SK-N-SH treated with all-trans-retinoic acid at 6 μM for 48 hours (cell line): ENCODE data around the gene AEBP1.

ENCODE experiments used
- CSDC2 ChIP-seq: fragments of 250-450 bp; sonication (Bioruptor Pico); IDR thresholded peaks from 2 replicates; pipeline ENCODE4 v1.5.0; 2020; ENCODE audit warnings: mild to moderate bottlenecking, moderate library complexity
- OSR1 ChIP-seq: fragments of 250-450 bp; sonication (Bioruptor Pico); IDR thresholded peaks from 2 replicates; pipeline ENCODE4 v1.8.0; 2022; ENCODE audit warnings: moderate library complexity, mild to moderate bottlenecking, inconsistent platforms
- SNAI2 ChIP-seq: fragments of 250-450 bp; sonication (Bioruptor Pico); IDR thresholded peaks from 2 replicates; pipeline ENCODE4 v1.5.0; 2020; ENCODE audit warnings: mild to moderate bottlenecking, moderate library complexity
- TCF4 ChIP-seq: fragments of 250-450 bp; sonication (Bioruptor Pico); IDR thresholded peaks from 2 replicates; pipeline ENCODE4 v1.8.0; 2021; ENCODE audit warnings: mild to moderate bottlenecking, moderate library complexity, borderline replicate concordance
- ZC3H10 ChIP-seq: fragments of 250-450 bp; sonication (Bioruptor Pico); IDR thresholded peaks from 2 replicates; pipeline ENCODE4 v1.5.1; 2021; ENCODE audit warnings: mild to moderate bottlenecking, moderate library complexity
- ZFP3 ChIP-seq: fragments of 250-450 bp; sonication (Bioruptor Pico); IDR thresholded peaks from 2 replicates; pipeline ENCODE4 v1.5.0; 2020; ENCODE audit warnings: mild to moderate bottlenecking, moderate library complexity
- ZFP30 ChIP-seq: fragments of 450-650 bp; formaldehyde crosslinking; IDR thresholded peaks from 2 replicates; pipeline ENCODE4 v1.5.0; 2022; ENCODE audit warnings: mild to moderate bottlenecking, moderate library complexity
- TF ChIP-seq, protein P1 (sequence below): fragments of 250-450 bp; sonication (Bioruptor Pico); IDR thresholded peaks from 2 replicates; pipeline ENCODE4 v1.8.0; 2020; ENCODE audit warnings: mild to moderate bottlenecking, moderate library complexity, borderline replicate concordance
- TF ChIP-seq, protein P2 (sequence below): fragments of 250-450 bp; sonication (Bioruptor Pico); IDR thresholded peaks from 2 replicates; pipeline ENCODE4 v1.8.0; 2021; ENCODE audit warnings: low read depth, mild to moderate bottlenecking, moderate library complexity, borderline replicate concordance

DNA sequence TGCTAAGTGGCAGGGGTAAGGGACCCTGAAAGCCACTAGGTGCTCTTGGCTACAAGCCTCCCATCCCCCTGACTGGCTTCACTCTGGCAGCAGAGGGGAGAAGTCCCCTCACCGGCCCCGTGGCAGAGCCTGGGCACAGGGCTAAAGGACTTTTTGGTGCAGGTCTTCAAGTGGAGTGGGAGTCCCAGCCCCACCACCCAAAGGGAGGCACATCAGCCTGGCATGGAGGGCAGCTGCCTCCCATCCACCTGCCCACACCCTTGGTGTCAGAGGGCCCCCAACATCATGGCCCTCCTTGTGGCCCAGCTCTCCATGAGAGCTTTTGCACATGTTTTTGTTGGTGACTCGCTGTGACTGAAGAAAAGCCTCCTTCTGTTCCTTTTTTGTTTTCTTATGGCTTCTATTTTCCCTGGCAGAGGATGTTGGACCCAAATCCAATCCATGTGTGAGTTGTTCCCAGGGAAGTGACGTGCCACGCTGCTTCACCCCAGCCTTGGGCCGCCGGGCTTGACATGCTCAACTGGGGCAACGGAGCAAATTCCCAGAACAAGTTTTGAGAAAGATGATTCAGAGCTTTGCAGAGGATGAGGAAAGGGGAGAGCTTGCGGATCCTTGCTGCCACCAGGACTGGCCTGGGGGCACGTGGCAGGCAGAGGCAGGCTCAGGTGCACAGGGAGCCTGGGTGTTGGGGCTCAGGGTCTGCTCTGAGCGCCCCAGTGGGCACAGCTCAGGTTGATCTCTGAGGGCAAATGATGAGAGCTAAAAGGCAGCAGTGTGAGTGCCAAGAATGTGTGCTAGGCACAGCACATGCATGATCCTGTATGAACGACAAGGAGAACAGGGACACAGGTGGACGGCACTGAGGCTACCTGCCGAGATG, 1.9 kb upstream of the AEBP1 start:
- TF ChIP-seq, protein P1, sequence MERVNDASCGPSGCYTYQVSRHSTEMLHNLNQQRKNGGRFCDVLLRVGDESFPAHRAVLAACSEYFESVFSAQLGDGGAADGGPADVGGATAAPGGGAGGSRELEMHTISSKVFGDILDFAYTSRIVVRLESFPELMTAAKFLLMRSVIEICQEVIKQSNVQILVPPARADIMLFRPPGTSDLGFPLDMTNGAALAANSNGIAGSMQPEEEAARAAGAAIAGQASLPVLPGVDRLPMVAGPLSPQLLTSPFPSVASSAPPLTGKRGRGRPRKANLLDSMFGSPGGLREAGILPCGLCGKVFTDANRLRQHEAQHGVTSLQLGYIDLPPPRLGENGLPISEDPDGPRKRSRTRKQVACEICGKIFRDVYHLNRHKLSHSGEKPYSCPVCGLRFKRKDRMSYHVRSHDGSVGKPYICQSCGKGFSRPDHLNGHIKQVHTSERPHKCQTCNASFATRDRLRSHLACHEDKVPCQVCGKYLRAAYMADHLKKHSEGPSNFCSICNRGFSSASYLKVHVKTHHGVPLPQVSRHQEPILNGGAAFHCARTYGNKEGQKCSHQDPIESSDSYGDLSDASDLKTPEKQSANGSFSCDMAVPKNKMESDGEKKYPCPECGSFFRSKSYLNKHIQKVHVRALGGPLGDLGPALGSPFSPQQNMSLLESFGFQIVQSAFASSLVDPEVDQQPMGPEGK (CRISPR knock-in tag) = no peak
- TF ChIP-seq SNAI2 (CRISPR knock-in tag) (no peak), ZFP3 (no peak), ZFP30 (CRISPR knock-in tag) (no peak), ZC3H10 (no peak), TCF4 (CRISPR knock-in tag) (no peak), OSR1 (CRISPR knock-in tag) (no peak), CSDC2 (CRISPR knock-in tag) (no peak)
- TF ChIP-seq, protein P2, sequence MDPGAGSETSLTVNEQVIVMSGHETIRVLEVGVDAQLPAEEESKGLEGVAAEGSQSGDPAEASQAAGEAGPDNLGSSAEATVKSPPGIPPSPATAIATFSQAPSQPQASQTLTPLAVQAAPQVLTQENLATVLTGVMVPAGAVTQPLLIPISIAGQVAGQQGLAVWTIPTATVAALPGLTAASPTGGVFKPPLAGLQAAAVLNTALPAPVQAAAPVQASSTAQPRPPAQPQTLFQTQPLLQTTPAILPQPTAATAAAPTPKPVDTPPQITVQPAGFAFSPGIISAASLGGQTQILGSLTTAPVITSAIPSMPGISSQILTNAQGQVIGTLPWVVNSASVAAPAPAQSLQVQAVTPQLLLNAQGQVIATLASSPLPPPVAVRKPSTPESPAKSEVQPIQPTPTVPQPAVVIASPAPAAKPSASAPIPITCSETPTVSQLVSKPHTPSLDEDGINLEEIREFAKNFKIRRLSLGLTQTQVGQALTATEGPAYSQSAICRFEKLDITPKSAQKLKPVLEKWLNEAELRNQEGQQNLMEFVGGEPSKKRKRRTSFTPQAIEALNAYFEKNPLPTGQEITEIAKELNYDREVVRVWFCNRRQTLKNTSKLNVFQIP (CRISPR knock-in tag) = no peak
